Lower leg skin (tissue), 4 donors: ENCODE results near the gene RIPOR2. TPM values are rescaled to one million over a fixed set of nuclear protein-coding genes. Genes with fewer than 3 reads are reported as not detected.
"Not testable (repeated sequence)": the region's sequence is repeated elsewhere in the genome, so short reads cannot be mapped to it uniquely, and the experiment has no call there.

Experiments used
- DNase-seq, 2 donors: peaks; one replicate each; pipeline ENCODE4 v3.0.0-alpha.2; 2019; ENCODE audit warnings: low spot score in 2 of 2
- H3K4me3 ChIP-seq: fragments of 200-600 bp; sonication (generic); 2 replicates; pipeline ENCODE4 v1.5.1; 2017; ENCODE audit warnings: mild to moderate bottlenecking, low read depth; ENCODE audit not compliant: poor library complexity, severe bottlenecking
- CTCF ChIP-seq, 3 donors: fragments of 450-650 bp; IDR thresholded peaks; one replicate each; pipeline ENCODE4 v1.5.1; 2016; ENCODE audit warnings: antibody characterized with exemption in 3 of 3, mild to moderate bottlenecking in 3 of 3, moderate library complexity in 2 of 3
- POLR2A ChIP-seq, 2 donors: fragments of 450-650 bp; IDR thresholded peaks; one replicate each; pipeline ENCODE4 v1.6.1; 2016 to 2017; ENCODE audit warnings: antibody characterized with exemption in 2 of 2, mild to moderate bottlenecking in 1 of 2, moderate library complexity in 1 of 2
- WGBS, 2 donors: methylation state at CpG; one replicate each; pipeline ENCODE4 v1.1.5; 2018; 5-methylcytosine and 5-hydroxymethylcytosine counted together
- intact Hi-C: fragments of 100-400 bp; cut with DNase I; formaldehyde crosslinking; loops from one replicate; pipeline ENCODE4 v1.15.0; 2023; ENCODE audit warnings: low total_unique reads
- total RNA-seq, 4 donors: library from RNA; depleted of rRNA; stranded (reverse); fragments of >200 nt; gene quantifications; one replicate each; pipeline ENCODE4 v1.1.0, GENCODE V29; 2016

The RIPOR2 gene
- total RNA-seq, 4 donors from 2014 or later = 5.2 to 21.3 (median 8.6) TPM

GRCh38 chr6:24882295-24882694, 53.5 kb downstream of the RIPOR2 start:
- no peak overlapping the region for H3K4me3 ChIP-seq
- DNase-seq = no peak
- WGBS, 2 donors = 67 to 78% methylated on average over 3 of the region's 3 CpGs
- intact Hi-C loops = no loop called here
- no peak for TF ChIP-seq POLR2A (IDR thresholded peaks at IDR 0.05)
- no peak for TF ChIP-seq CTCF (IDR thresholded peaks at IDR 0.05)

GRCh38 chr6:24881376-24881775, 54.4 kb downstream of the RIPOR2 start:
- WGBS, 2 donors = 85 to 97% methylated on average over 3 of the region's 3 CpGs
- no peak for TF ChIP-seq CTCF (IDR thresholded peaks at IDR 0.05)
- TF ChIP-seq POLR2A (IDR thresholded peaks at IDR 0.05) = no peak
- no peak for DNase-seq
- H3K4me3 ChIP-seq = no peak overlapping the region
- intact Hi-C loops = no loop called here

GRCh38 chr6:24880451-24880850, 55.3 kb downstream of the RIPOR2 start:
- intact Hi-C loops = no loop called here
- no peak for TF ChIP-seq CTCF (IDR thresholded peaks at IDR 0.05)
- TF ChIP-seq POLR2A (IDR thresholded peaks at IDR 0.05) = no peak
- DNase-seq = no peak
- no peak overlapping the region for H3K4me3 ChIP-seq

- intact Hi-C loops = no loop called here
- no peak for DNase-seq
- WGBS, 2 donors = 82 to 90% methylated on average over 3 of the region's 3 CpGs
- no peak overlapping the region for H3K4me3 ChIP-seq
- no peak for TF ChIP-seq POLR2A (IDR thresholded peaks at IDR 0.05)
Observed at GRCh38 chr6:24879351-24879750, 56.4 kb downstream of the RIPOR2 start.

GRCh38 chr6:24877747-24878146, 58.0 kb downstream of the RIPOR2 start:
- H3K4me3 ChIP-seq, DNase-seq, intact Hi-C loops: not testable (repeated sequence)
- WGBS, 2 donors = 92 to 97% methylated on average over 4 of the region's 4 CpGs

GRCh38 chr6:24876499-24877465, 59.0 kb downstream of the RIPOR2 start:
- no peak for DNase-seq
- intact Hi-C loops = no loop called here
- TF ChIP-seq CTCF (IDR thresholded peaks at IDR 0.05) (no peak), POLR2A (IDR thresholded peaks at IDR 0.05) (no peak)
- WGBS, 2 donors = 82 to 87% methylated on average over 11 of the region's 11 CpGs
- H3K4me3 ChIP-seq = no peak overlapping the region

GRCh38 chr6:24875534-24875901, 60.2 kb downstream of the RIPOR2 start:
- intact Hi-C loops = no loop called here
- DNase-seq = no peak
- TF ChIP-seq POLR2A (IDR thresholded peaks at IDR 0.05) = no peak
- no peak for TF ChIP-seq CTCF (IDR thresholded peaks at IDR 0.05)
- H3K4me3 ChIP-seq = no peak overlapping the region
- 65 to 70% methylated on average over 9 of the region's 9 CpGs for WGBS, 2 donors
